GM18517 (cell line): ENCODE data around the gene EPO.

Source experiments
- ATAC-seq: cut with Tn5 transposase; IDR thresholded peaks from one replicate; pipeline ENCODE4 v1.9.1; 2021; ENCODE audit warnings: mild to moderate bottlenecking, moderate library complexity; ENCODE audit not compliant: unreplicated experiment

The EPO gene

DNA sequence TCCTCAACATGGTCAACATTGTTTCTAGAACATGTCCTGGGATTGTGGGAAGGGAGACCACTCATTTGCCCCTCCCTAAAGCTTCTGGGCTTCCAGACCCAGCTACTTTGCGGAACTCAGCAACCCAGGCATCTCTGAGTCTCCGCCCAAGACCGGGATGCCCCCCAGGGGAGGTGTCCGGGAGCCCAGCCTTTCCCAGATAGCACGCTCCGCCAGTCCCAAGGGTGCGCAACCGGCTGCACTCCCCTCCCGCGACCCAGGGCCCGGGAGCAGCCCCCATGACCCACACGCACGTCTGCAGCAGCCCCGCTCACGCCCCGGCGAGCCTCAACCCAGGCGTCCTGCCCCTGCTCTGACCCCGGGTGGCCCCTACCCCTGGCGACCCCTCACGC is at the start of gene EPO:
Gene EPO, plus strand, starts transcription at position 190 of the 392 bp plus-strand sequence. CDS start 513 bp downstream, outside the sequence.
- ATAC-seq = no peak

DNA sequence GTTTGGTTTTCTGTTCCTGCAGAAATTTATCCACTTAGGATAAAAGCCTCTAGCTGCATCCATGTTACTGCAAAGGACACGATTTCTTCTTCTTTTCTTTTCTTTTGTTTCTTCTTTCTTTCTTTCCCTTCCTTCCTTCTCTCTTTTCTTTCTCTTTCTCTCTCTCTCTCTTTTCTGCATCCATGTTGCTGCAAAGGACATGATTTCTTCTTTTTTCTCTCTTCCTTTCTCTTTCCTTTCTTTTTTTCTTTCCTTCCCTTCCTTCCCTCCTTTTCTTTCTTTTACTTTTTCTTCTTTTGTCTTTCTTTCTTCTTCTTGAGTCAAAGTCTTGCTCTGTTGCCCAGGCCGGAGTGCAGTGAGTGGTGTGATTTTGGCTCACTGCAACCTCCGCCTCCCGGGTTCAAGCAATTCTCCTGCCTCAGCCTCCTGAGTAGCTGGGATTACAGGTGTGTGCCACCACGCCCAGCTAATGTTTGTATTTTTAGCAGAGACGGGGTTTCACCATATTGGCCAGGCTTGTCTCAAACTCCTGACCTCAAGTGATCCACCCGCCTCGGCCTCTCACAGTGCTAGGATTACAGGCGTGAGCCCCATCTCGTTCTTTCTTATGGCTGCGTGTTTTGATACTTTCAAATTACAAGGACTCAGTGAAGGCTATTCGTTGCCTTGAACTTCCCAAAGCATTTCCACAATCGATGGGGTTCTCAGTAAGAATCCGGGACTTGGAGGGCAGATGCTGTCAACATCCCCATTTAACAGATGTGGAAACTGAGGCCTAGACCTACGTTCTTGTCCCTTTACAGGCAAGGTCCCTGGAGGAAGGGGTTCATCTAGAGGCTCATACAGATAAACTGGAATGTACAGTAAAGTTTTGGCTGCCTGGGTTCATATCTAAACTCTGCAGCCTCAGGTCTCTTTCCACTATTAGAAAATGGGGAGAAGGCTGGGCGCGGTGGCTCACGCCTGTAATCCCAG is 48.6 kb upstream of the EPO start:
- no peak for ATAC-seq

DNA sequence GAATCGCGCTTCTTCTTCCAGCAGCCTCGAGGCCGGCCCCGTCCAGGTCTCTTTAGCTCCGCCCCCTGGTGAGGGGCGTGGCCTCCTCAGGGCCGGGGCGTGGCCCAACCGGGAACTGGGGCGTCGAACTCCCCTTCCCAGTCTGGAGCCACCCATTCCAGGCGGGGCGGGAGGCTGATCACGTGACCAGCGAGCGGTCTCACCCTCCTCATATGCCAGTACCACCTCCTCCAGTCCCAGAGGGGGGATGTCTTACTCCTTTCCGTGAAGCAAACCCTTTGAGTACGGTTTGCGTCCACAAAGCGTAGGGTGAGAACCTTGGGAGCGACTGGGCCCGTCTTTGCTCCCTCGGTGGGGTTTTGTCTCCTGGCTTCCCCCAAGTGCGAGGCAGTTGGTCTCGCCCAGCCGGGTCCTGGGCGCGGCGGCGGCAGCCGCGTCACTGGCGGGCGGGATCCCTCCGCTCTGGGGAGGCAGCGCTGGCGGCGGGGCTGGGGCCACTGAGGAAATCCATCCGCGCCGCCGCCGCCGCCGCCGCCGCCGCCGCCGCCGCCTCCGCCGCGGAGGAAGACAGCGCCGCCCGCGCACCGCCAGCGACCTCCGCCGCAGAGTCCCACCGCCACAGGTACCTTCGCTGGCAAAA is 46.8 kb upstream of the EPO start, which contains the start of gene GNB2:
Gene GNB2, plus strand, starts transcription at position 439 of the 640 bp plus-strand sequence. CDS start 2,526 bp downstream, outside the sequence.
- ATAC-seq = peak; percentile 68

DNA sequence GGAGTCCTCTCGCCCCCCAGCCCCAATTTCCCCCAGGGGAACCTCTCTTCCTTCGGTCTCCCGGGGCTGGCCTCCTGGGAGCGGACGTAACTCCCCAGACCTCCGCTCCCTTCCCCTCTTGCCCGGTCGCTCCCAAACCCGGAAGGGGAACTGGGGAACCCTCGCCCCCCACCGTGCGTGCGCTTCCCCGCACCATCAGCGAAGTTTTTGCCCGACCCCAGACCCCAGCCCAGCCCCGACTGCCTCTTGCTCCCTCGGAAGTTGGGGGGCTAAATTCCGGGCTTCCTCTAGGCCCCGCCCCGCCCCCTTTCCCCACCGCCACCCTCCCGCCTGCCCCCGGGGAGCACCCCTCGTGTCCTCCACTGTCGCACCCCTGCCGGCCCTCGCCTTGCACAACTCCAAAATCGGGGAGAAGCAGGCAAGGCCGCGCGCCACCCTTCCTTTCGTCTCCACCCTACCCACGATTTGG is 46.3 kb upstream of the EPO start:
- no peak for ATAC-seq

DNA sequence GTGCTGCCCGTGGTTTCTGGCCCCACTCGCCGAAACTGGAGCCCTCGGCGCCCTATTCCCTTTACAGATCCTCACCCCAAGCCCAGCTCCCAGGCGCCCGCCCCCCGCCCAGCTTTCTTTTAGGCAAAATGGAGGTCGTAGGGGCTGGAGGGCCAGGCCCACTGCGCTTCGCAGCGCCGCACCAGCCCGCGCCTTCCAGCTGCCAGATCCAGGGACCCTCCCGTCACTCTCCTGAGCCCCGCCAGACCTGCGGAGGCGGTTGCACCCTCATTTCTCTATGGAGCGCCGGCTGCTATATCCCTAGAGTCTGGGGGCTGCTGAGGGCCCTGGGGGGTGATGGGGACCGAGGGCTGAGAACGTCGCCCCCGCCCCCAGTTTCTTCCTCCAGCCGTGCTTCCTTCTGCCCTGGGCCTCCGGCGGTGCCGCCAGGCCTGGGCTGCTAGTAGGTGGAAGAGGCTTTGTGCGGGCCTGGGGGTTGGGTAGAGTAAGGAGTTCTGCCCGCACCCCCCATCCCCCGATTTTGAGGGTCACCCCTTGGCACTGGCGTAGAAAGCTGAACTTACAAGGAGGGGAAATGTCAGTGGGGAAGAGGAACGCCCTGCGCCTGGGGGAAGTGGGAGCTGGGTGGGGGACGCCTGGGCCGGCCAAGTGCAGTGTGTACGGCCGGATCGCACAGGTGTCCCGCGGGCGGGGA is 45.7 kb upstream of the EPO start:
- no peak for ATAC-seq

DNA sequence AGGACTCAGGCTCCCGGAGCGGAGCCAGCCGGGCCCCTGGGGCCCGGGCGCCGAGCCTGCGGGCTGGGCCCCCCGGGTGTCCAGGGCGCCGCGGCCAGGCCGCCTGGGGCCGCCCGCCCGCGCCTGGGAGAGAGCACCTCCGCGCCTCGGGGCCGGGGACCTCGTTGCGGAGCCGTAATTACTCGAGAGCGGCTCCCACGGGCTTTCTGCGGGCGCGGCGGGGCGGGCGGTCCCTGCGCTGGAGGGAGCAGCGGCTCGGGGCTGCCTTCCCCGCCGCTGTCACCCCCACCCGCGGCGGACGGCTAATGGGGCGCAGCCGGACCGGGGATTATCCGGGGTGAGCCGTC is 45.2 kb upstream of the EPO start:
- no peak for ATAC-seq

DNA sequence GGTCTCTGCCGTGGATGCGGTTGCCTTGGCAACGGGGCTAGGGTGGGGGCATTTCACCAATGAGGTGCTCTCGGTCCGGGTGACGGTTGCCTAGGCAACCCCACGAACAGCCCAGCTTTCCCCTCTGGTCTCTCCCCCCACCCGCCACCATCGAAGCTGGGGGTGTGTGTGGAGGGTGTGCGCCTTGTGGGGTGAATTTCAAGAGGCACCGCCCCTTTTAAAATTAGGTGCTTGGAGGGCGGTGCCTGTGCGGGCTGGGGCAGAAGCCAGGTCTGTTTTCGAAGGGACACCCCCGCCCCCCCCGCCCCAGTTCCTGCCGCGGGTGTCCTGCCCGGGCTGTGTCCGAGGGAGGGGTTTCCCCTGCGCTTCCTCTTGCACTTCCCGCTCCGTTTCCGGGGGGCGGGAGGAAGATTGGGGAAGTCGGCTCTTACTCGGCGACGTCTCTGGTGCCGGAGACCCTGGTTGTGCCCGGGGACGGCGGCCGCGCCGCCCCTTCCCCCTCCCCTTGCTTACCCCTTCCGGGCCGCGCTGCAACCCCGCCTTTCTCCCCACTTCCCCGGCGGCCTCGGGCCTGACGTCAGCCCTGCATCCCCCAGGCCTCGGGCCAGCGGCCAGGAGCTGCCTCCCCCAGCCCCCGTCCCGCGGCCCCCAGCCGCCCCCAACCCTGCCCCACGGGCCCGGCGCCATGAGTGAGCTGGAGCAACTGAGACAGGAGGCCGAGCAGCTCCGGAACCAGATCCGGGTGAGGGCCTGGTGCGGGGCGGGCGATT is 44.5 kb upstream of the EPO start:
- ATAC-seq = peak; percentile 39

DNA sequence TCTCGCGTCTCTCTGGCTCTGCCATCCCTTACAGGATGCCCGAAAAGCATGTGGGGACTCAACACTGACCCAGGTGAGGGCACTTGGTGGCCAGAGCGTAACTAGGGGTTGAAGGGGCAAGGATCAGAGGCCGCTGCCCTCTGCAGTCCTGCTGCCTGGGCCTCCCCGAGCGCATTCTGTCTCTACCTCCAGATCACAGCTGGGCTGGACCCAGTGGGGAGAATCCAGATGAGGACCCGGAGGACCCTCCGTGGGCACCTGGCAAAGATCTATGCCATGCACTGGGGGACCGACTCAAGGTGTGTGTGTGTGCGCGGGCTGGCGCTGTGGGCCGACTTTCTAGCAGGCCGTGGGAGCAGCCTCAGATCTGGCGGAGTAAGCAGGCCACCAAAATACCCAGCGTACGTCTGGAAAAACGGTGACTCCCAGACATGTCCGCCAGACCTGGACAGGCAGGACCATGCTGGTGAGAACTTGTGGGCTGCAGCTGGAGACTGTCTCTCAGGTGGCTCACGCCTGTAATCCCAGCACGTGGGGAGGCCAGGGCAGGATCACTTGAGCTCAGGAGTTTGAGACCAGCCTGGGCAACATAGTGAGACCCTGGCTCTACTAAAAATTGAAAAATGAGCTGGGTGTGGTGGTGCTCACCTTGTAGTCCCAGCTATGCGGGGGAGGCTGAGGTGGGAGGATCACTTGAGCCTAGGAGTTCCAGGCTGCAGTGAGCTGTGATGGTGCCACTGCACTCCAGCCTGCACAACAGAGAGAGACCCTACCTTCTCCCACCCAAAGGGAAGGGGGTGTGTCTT is 43.6 kb upstream of the EPO start:
- no peak for ATAC-seq

DNA sequence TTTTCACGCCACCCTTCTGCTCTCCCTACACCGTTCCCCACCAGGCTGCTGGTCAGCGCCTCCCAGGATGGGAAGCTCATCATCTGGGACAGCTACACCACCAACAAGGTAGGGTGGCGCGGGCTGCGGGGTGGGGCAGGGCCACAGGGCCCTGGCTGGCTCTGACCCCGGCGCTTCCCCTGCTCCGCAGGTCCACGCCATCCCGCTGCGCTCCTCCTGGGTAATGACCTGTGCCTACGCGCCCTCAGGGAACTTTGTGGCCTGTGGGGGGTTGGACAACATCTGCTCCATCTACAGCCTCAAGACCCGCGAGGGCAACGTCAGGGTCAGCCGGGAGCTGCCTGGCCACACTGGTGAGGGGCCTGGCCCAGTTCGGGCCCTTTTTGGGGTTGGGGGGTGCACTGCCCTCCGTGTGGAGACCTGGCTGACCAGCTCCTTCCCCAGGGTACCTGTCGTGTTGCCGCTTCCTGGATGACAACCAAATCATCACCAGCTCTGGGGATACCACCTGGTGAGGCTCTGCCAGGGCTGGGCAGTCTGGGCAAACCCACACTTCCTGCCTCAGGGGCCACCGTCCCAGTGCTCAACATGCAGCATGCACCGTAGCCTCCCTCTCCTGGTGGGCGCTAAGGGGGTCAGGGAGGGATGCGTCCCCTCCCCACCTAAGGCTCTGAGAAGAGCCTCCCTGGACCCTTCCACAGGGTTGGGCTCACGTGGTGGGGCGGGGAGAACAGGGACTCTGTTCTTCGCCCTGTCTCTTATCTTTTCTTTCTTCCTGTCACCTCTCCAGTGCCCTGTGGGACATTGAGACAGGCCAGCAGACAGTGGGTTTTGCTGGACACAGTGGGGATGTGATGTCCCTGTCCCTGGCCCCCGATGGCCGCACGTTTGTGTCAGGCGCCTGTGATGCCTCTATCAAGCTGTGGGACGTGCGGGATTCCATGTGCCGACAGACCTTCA is 42.7 kb upstream of the EPO start:
- no peak for ATAC-seq

DNA sequence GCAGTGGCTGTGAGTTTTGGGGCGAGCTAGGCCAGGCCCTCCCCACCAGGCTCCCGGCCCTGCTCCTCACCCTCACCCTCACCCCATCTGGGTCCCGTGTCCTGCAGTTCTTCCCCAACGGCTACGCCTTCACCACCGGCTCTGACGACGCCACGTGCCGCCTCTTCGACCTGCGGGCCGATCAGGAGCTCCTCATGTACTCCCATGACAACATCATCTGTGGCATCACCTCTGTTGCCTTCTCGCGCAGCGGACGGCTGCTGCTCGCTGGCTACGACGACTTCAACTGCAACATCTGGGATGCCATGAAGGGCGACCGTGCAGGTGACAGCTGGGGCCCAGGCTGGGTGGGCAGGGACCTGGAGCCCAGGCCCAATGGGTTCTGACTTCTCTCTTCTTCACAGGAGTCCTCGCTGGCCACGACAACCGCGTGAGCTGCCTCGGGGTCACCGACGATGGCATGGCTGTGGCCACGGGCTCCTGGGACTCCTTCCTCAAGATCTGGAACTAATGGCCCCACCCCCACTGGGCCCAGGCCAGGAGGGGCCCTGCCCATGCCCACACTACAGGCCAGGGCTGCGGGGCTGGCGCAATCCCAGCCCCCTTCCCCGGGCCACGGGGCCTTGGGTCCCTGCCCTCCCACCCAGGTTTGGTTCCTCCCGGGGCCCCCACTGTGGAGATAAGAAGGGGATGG is 41.8 kb upstream of the EPO start:
- no peak for ATAC-seq

DNA sequence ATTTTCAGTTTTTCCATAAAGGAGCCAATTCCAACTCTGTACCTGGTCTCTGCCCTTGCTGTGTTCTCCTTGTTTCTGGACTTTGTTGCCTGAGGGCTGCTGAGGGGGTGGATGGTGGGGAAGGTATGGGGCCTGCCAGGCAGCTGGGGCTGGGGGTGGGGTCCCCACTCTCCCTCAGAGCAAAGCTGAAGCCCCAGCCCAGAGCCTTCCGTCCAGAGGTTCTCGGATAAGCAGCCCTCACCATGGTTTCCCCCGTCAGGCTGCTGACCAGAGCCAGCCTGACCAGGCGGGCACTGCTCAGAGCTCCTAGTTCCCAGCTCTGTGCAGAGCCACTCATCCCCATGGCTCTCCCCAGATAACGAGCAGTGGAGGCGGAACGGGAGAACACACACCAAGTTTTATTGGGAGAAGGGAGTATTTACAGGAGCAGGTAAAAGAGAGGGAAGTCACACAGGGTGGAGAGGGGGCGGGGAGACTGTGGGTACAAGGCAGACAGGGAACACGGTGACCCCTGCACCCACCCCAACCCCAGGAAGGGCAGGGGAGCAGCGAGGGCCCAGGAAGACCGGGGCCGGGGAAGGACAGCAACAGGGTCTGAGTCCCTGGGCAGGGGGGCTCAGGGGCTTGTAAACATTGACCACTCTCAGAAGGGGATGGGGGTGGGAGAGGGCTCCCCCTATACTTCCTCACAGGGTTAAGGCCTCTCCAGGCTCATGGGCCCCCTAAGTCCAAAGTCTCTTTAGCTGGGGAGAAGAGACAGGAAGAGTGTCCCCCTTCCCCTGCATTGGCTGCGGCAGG is 40.9 kb upstream of the EPO start:
- ATAC-seq = no peak

DNA sequence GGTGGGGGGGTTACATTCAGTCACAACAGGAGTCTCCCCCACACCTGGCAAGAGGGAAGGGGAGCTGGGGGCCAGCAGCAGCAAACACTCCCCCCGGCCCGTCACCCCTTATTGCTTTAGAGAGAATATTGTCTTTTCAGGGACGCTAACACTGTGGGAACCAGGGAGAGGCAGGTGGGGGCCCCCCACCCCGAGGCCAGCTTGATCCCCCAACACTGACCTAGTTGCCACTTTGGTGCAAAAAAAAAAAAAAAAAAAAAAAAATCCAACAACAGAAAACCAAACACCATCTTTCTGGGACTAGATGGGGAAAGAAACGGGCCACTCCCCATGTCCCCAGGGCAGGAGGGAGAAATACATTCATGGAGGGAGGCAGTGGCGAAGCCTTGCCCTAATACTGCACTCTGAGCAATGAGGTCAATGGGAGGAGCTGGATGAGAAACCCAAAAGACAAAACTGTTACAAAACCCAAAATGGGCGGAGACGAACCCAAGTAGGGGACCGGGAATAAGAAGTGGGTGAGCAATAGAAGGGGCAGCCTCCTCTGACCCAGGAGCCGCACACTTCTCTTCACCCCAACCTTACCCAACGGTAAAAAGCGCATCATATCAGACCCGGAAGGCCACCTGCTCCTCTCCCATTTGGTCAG is 40.2 kb upstream of the EPO start:
- no peak for ATAC-seq

DNA sequence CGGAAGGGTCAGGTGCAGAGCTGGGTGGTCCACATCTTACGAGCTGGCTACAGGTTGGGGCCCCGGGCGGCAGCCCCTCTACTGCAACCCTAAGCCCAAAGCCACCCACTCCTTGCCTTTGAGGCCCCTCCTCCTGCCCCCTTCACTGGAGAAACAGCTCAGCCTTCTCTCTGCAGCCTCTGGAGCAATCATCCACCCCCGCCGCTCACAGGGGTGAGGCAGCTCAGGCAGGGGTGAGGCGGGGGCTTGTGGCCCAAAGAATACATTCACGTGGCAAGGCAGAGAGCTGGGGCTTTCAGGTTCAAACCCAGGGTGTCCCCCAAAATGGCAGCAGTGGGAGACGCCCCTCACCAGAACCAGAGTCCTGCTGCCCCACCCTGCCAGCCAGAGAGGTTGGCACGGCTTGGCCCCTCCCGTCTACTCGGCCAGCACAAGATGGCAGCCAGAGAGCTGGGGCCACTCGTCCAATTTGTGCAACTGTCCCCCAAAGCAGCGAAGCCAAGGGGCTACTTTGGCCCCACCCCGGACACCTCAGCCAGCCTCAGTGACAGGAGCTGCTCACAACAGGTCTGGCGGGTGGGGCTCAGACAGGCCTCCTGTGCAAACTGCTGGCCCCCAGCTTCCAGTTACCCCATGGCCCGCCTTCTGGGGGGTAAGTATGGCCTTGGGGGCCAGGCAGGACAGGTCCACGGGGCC is 39.5 kb upstream of the EPO start:
- no peak for ATAC-seq

DNA sequence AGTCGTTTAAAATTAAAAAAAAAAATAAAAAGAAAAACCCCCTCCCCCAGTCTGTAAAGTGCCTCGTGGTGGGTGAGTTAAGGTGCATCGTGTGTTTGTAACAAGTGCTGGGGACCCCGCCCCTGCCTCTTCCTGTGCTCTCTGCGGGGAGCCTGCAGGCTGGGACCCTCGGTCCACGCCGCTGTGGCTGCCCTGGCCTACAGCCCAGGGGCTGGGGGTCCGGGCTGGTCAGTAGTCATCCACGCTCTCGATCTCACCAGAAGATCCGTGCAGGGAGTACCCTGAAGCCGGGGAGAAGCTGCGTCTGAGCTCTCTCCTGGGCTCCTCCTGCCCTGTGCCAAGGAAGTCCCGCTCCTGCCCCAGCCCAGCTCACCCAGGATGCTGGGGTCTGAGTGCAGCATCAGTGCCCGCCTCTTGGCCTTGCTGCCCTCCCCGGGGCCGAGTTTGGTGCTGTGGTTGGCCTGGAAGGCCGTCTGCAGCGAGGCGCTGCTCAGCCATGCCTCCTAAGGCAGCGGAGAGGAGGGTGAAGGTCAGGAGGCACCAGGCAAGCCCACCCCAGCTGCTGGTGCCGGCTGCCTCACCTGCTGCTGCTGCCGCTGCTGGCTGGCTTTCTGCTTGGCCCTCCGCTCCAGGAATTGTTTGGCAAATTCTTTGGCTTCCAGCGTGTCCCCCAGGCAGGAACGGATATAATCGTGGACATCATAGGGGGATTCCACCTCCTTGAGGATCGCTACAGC is 38.6 kb upstream of the EPO start:
- no peak for ATAC-seq

DNA sequence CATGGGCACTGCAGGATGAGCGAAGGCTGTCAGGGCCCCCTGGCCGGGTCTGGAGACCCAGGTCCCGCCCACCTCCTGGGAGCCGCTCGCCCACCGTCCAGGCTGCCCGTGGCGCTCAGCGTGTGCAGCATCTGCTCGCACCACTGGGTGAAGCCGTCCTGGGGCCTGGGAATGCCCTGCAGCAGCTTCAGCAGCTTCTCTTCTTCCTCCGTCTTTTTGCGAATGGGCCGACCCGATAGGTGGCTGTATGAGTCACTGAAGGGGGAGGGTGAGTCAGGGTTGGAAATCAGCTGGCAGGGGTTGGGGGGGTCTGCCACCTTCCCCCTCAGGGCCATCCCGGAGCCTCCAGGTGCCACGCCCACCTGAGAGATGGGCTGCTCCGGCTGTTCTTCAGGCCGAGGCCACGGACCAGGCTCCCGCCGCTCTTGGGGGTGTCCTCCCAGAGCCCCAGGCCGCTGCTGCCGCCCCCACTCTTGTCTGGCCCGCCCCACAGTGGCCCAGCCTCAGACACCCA is 38.0 kb upstream of the EPO start:
- no peak for ATAC-seq
